NCI-H2081 (cell line): ENCODE measurements around the gene ZNF423.

Experiments
- DNase-seq, 2 experiments: peaks; one replicate each; lab custom pipeline; 2025; lab: John Stamatoyannopoulos, UW

The ZNF423 gene

GRCh38 chr16:49869731-49870130, 13.8 kb upstream of the ZNF423 start:
- DNase-seq = no peak

- DNase-seq = no peak
Measured at GRCh38 chr16:49867796-49868668, 12.1 kb upstream of the ZNF423 start.

- DNase-seq = no peak
Measured at GRCh38 chr16:49867234-49867633, 11.3 kb upstream of the ZNF423 start.

- DNase-seq = no peak
Measured at GRCh38 chr16:49866595-49867071, 10.7 kb upstream of the ZNF423 start.

- no peak for DNase-seq
Measured at GRCh38 chr16:49862694-49863093, 6.8 kb upstream of the ZNF423 start.

- DNase-seq = no peak
Measured at GRCh38 chr16:49861299-49861698, 5.4 kb upstream of the ZNF423 start.

GRCh38 chr16:49860593-49860992, 4.7 kb upstream of the ZNF423 start:
- DNase-seq = no peak

GRCh38 chr16:49859125-49859811, 3.4 kb upstream of the ZNF423 start:
- DNase-seq = no peak

GRCh38 chr16:49858200-49859124, 2.5 kb upstream of the ZNF423 start:
- DNase-seq = no peak

- DNase-seq = peak in 1 of 2 experiments; percentile 2
Measured at GRCh38 chr16:49857423-49858181, 1.7 kb upstream of the ZNF423 start.

- DNase-seq = peak in 1 of 2 experiments; percentile 5
Measured at GRCh38 chr16:49856672-49857330, 889 bp upstream of the ZNF423 start.

- no peak for DNase-seq
Measured at GRCh38 chr16:49855280-49855821, 561 bp downstream of the ZNF423 start.

- no peak for DNase-seq
Measured at GRCh38 chr16:49854796-49855203, 1.1 kb downstream of the ZNF423 start.

GRCh38 chr16:49854188-49854795, 1.6 kb downstream of the ZNF423 start:
- no peak for DNase-seq

GRCh38 chr16:49852279-49852678, 3.6 kb downstream of the ZNF423 start:
- no peak for DNase-seq

GRCh38 chr16:49851468-49851787, 4.5 kb downstream of the ZNF423 start:
- DNase-seq = no peak

- DNase-seq = no peak
Measured at GRCh38 chr16:49850558-49851467, 5.1 kb downstream of the ZNF423 start.

GRCh38 chr16:49849754-49850108, 6.2 kb downstream of the ZNF423 start:
- DNase-seq = no peak
